Esophagus muscularis mucosa (tissue), 3 donors: ENCODE data around the gene RDX.

Experiments
- POLR2A ChIP-seq: fragments of 450-650 bp; IDR thresholded peaks from one replicate; pipeline ENCODE4 v1.6.1; 2017; ENCODE audit warnings: antibody characterized with exemption, moderate library complexity, mild to moderate bottlenecking, low read depth
- TF ChIP-seq, protein P1 (sequence below), 3 experiments: fragments of 200-600 bp in 2 of 3; fragments of 450-650 bp in 1 of 3; sonication (generic) in 2 of 3; IDR thresholded peaks; one replicate each; pipeline ENCODE4 v1.5.1; 2017 to 2019; ENCODE audit warnings: antibody characterized with exemption in 3 of 3, mild to moderate bottlenecking in 2 of 3, moderate library complexity in 1 of 3

DNA sequence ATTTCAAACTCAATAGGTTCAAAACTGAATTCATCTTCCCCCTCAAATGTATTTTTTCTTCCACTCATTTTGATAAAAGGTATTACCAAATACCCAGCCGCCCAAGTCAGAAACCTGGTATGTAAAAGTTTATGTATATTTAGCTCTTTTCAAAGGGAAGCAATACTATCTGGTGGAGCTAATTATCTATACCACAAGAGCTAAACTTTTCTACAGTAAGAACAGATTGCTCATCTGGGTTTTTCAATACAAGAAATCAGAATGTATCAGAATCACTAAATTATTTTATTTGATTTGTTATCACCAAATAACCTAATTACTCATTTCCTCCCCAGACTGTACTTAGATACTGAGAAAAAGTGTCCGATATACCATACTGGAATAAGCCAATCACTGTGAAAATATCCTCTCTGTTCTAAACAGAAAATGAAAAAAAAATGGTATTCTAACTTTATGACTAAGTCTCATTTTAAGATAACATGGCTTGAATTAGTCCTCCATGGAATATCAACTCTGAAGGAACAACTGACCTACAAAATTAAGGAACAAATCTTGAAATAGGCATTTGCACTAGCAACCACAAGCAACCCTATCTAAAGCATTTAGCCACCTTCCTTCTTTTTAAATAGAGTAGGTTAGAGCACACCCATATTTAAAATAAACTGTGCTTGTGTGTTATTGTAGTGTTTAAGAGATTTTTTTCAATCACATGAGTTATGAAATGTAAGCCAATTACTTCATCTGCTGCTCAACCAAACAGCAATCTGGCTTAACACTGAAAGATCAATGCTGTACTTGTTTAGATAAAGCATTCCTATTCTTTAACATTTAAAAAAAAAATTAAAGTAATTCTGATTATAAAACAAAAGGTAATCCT lies 35.0 kb downstream of the RDX start:
- TF ChIP-seq, protein P1, sequence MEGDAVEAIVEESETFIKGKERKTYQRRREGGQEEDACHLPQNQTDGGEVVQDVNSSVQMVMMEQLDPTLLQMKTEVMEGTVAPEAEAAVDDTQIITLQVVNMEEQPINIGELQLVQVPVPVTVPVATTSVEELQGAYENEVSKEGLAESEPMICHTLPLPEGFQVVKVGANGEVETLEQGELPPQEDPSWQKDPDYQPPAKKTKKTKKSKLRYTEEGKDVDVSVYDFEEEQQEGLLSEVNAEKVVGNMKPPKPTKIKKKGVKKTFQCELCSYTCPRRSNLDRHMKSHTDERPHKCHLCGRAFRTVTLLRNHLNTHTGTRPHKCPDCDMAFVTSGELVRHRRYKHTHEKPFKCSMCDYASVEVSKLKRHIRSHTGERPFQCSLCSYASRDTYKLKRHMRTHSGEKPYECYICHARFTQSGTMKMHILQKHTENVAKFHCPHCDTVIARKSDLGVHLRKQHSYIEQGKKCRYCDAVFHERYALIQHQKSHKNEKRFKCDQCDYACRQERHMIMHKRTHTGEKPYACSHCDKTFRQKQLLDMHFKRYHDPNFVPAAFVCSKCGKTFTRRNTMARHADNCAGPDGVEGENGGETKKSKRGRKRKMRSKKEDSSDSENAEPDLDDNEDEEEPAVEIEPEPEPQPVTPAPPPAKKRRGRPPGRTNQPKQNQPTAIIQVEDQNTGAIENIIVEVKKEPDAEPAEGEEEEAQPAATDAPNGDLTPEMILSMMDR (IDR thresholded peaks at IDR 0.05), result no peak
- TF ChIP-seq POLR2A, result no peak
